AG09319 (cell line): Measurements from ENCODE around the gene ZNF639.

ENCODE experiments used
- DNase-seq: peaks from one replicate; pipeline ENCODE4 v3.0.0-alpha.2; 2010; ENCODE audit warnings: low read depth; ENCODE audit errors: extremely low read depth
- CTCF ChIP-seq: IDR thresholded peaks from 2 replicates; pipeline ENCODE4 v1.5.1; 2011; ENCODE audit warnings: low read depth, mild to moderate bottlenecking, inconsistent platforms, low read length, moderate library complexity

ZNF639 gene

GRCh38 chr3:179375091-179375999 is 52.5 kb downstream of the ZNF639 start:
- DNase-seq, result no peak

GRCh38 chr3:179376474-179376873 is 53.6 kb downstream of the ZNF639 start:
- no peak for TF ChIP-seq CTCF
- DNase-seq, result no peak

More at GRCh38 chr3:179375091-179375999, 52.5 kb downstream of the ZNF639 start:
- no peak for TF ChIP-seq CTCF
